ENCODE data around the gene ERICH4. TPM values are rescaled to one million over a fixed set of nuclear protein-coding genes. Genes with fewer than 3 reads are reported as not detected.

The ERICH4 gene
- total and polyA plus RNA-seq, 2 experiments from 2014 or later = not detected

DNA sequence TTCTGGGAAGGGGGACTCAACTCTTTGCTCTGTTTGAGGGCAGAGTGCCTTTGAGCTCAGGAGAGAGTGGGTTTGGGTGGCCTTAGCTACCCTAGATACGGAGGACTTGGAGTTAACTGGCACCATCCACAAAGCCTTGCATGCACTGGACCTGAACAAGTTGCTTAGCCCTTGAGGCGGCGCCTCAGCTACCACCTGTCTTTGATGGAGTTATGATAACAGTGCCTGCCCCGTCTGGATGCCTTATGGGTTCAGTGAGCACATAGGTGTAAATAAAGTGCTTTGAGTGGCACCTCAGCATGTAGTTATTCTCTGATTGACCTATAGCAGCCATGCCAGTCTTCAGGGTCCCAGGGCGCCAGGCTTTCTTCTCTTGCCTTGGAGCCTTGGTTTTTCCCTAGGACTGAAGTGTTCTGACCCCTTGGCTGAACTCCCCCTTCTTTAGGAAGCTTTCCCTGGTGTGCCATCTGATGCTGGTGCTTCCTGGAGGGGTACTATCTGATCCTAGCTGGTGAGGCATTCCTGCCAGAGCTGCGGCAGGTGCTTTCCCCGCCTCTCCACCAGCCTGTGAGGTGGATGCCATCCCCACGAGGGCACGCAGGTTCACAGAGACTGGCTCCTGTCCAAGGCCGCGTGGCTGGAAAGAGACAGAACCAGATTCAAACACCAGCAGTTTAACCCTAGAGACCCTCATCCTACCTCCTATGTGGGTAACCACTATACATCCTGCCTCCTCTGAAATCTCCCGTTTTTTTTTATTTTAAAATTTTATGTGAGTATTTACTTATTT lies 39.6 kb upstream of the ERICH4 start:
- DNase-seq (ENCODE audit: low spot score) = no peak
- Histone ChIP-seq H3K4me2 (no peak overlapping the region), H3K27me3 (ENCODE audit: insufficient read depth) (no peaks in the 10 kb centered on the region), H3K79me2 (replicated peaks; ENCODE audit: insufficient read depth) (peaks cover 11% of the 10 kb centered on the region), H3K36me3 (ENCODE audit: insufficient read depth) (no peaks in the 10 kb centered on the region), H3K4me1 (ENCODE audit: insufficient read depth) (0 out of 2 replicates have a peak, but pooled peaks cover 2% of the 10 kb centered on the region), H3K4me3 (no peak overlapping the region), H3K27ac (ENCODE audit: low read depth) (no peak overlapping the region), H4K20me1 (replicated peaks; ENCODE audit: insufficient read depth) (peaks cover 3% of the 10 kb centered on the region), H2AFZ (no peak overlapping the region), H3K9me2 (ENCODE audit: insufficient read depth) (no peaks in the 10 kb centered on the region), H3F3A (replicated peaks; ENCODE audit: low read depth) (peaks cover 7% of the 10 kb centered on the region; the same call in 1 of the 2 replicates)
- no peak for ATAC-seq
- H3K4me1 Mint-ChIP-seq = peaks cover 15% of the 10 kb centered on the region
- H3K4me3 Mint-ChIP-seq = no peak overlapping the region
- H3K27me3 Mint-ChIP-seq (ENCODE audit: insufficient read depth, low read depth, poor library complexity) = peaks cover 2% of the 10 kb centered on the region
- TF ChIP-seq ZNF114 (CRISPR knock-in tag; IDR thresholded peaks at IDR 0.05) (no peak), NANOG (IDR thresholded peaks at IDR 0.05; ENCODE audit: borderline replicate concordance) (no peak), STAT1 (IDR thresholded peaks at IDR 0.05; ENCODE audit: unreplicated experiment) (no peak), POLR2AphosphoS5 (IDR thresholded peaks at IDR 0.05; ENCODE audit: low read depth) (no peak), JUNB (IDR thresholded peaks at IDR 0.05; ENCODE audit: unreplicated experiment) (no peak)
- TF ChIP-seq, protein P1, sequence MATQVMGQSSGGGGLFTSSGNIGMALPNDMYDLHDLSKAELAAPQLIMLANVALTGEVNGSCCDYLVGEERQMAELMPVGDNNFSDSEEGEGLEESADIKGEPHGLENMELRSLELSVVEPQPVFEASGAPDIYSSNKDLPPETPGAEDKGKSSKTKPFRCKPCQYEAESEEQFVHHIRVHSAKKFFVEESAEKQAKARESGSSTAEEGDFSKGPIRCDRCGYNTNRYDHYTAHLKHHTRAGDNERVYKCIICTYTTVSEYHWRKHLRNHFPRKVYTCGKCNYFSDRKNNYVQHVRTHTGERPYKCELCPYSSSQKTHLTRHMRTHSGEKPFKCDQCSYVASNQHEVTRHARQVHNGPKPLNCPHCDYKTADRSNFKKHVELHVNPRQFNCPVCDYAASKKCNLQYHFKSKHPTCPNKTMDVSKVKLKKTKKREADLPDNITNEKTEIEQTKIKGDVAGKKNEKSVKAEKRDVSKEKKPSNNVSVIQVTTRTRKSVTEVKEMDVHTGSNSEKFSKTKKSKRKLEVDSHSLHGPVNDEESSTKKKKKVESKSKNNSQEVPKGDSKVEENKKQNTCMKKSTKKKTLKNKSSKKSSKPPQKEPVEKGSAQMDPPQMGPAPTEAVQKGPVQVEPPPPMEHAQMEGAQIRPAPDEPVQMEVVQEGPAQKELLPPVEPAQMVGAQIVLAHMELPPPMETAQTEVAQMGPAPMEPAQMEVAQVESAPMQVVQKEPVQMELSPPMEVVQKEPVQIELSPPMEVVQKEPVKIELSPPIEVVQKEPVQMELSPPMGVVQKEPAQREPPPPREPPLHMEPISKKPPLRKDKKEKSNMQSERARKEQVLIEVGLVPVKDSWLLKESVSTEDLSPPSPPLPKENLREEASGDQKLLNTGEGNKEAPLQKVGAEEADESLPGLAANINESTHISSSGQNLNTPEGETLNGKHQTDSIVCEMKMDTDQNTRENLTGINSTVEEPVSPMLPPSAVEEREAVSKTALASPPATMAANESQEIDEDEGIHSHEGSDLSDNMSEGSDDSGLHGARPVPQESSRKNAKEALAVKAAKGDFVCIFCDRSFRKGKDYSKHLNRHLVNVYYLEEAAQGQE (IDR thresholded peaks at IDR 0.05; ENCODE audit: unreplicated experiment) = no peak
- TF ChIP-seq, protein P2, sequence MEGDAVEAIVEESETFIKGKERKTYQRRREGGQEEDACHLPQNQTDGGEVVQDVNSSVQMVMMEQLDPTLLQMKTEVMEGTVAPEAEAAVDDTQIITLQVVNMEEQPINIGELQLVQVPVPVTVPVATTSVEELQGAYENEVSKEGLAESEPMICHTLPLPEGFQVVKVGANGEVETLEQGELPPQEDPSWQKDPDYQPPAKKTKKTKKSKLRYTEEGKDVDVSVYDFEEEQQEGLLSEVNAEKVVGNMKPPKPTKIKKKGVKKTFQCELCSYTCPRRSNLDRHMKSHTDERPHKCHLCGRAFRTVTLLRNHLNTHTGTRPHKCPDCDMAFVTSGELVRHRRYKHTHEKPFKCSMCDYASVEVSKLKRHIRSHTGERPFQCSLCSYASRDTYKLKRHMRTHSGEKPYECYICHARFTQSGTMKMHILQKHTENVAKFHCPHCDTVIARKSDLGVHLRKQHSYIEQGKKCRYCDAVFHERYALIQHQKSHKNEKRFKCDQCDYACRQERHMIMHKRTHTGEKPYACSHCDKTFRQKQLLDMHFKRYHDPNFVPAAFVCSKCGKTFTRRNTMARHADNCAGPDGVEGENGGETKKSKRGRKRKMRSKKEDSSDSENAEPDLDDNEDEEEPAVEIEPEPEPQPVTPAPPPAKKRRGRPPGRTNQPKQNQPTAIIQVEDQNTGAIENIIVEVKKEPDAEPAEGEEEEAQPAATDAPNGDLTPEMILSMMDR (conservative IDR thresholded peaks at IDR 0.05; ENCODE audit: low read depth in 2 of 2) = no peak
- H3K9me3 Mint-ChIP-seq = no peaks in the 10 kb centered on the region
- peaks cover 3% of the 10 kb centered on the region; the same call in 2 of the 3 replicates for H3K36me3 Mint-ChIP-seq (ENCODE audit: low read depth)
- no peak overlapping the region for H3K27ac Mint-ChIP-seq

- Histone ChIP-seq H3K4me2 (no peak overlapping the region), H4K20me1 (replicated peaks; ENCODE audit: insufficient read depth) (no peaks in the 10 kb centered on the region; the same call in 1 of the 2 replicates), H3F3A (replicated peaks; ENCODE audit: low read depth) (peaks cover 7% of the 10 kb centered on the region; the same call in 1 of the 2 replicates), H3K4me1 (ENCODE audit: insufficient read depth) (no peaks in the 10 kb centered on the region), H3K4me3 (no peak overlapping the region), H3K27me3 (ENCODE audit: insufficient read depth) (no peaks in the 10 kb centered on the region), H2AFZ (no peak overlapping the region), H3K36me3 (ENCODE audit: insufficient read depth) (no peaks in the 10 kb centered on the region), H3K27ac (ENCODE audit: low read depth) (no peak overlapping the region), H3K79me2 (replicated peaks; ENCODE audit: insufficient read depth) (no peaks in the 10 kb centered on the region), H3K9me2 (ENCODE audit: insufficient read depth) (no peaks in the 10 kb centered on the region)
- peaks cover 3% of the 10 kb centered on the region; the same call in 2 of the 3 replicates for H3K36me3 Mint-ChIP-seq (ENCODE audit: low read depth)
- peaks cover 2% of the 10 kb centered on the region for H3K27me3 Mint-ChIP-seq (ENCODE audit: insufficient read depth, low read depth, poor library complexity)
- no peak overlapping the region for H3K4me3 Mint-ChIP-seq
- H3K9me3 Mint-ChIP-seq = no peaks in the 10 kb centered on the region
- ATAC-seq = no peak
- no peak overlapping the region for H3K27ac Mint-ChIP-seq
- H3K4me1 Mint-ChIP-seq = peaks cover 8% of the 10 kb centered on the region
- no peak for DNase-seq (ENCODE audit: low spot score)
- TF ChIP-seq EZH2phosphoT487 (IDR thresholded peaks at IDR 0.05; ENCODE audit: unreplicated experiment) = no peak
- TF ChIP-seq, protein P2 (conservative IDR thresholded peaks at IDR 0.05; ENCODE audit: low read depth in 2 of 2) = no peak
- TF ChIP-seq, protein P1 (IDR thresholded peaks at IDR 0.05; ENCODE audit: unreplicated experiment) = no peak
- TF ChIP-seq POLR2AphosphoS5 (IDR thresholded peaks at IDR 0.05; ENCODE audit: low read depth) = no peak
Measured at GRCh38 chr19:41405776-41406175, 37.2 kb upstream of the ERICH4 start.

Data from GM23338 (cell line).